Suprapubic skin (tissue), 4 donors: ENCODE results near the gene TYW5. TPM values are rescaled to one million over a fixed set of nuclear protein-coding genes. Genes with fewer than 3 reads are reported as not detected.

Experiments
- DNase-seq, 2 donors: peaks; one replicate each; pipeline ENCODE4 v3.0.0-alpha.2; 2019; ENCODE audit warnings: low spot score in 2 of 2
- H3K27ac ChIP-seq: fragments of 200-600 bp; sonication (generic); one replicate; pipeline ENCODE4 v1.5.1; 2019
- H3K27me3 ChIP-seq: fragments of 200-600 bp; sonication (generic); one replicate; pipeline ENCODE4 v1.5.1; 2019
- H3K36me3 ChIP-seq: fragments of 200-600 bp; sonication (generic); one replicate; pipeline ENCODE4 v1.5.1; 2019
- H3K4me1 ChIP-seq: fragments of 200-600 bp; sonication (generic); one replicate; pipeline ENCODE4 v1.5.1; 2019
- H3K4me3 ChIP-seq: fragments of 200-600 bp; sonication (generic); one replicate; pipeline ENCODE4 v1.5.1; 2019; ENCODE audit warnings: mild to moderate bottlenecking
- H3K9me3 ChIP-seq: fragments of 200-600 bp; sonication (generic); one replicate; pipeline ENCODE4 v1.5.1; 2019
- CTCF ChIP-seq, 2 donors: fragments of 200-600 bp in 1 of 2; fragments of 450-650 bp in 1 of 2; sonication (generic) in 1 of 2; IDR thresholded peaks; one replicate each; pipeline ENCODE4 v1.5.1; 2016 to 2019; ENCODE audit warnings: antibody characterized with exemption in 2 of 2, mild to moderate bottlenecking in 1 of 2, moderate library complexity in 1 of 2
- EP300 ChIP-seq: sonication (generic); formaldehyde crosslinking; IDR thresholded peaks from one replicate; pipeline ENCODE4 v1.6.1; 2017; ENCODE audit warnings: antibody characterized with exemption
- POLR2A ChIP-seq, 2 donors: fragments of 450-650 bp; IDR thresholded peaks; one replicate each; pipeline ENCODE4 v1.6.1; 2017; ENCODE audit warnings: antibody characterized with exemption in 2 of 2, mild to moderate bottlenecking in 2 of 2, moderate library complexity in 2 of 2
- POLR2AphosphoS5 ChIP-seq, 3 donors: sonication (generic); formaldehyde crosslinking; IDR thresholded peaks; one replicate each; pipeline ENCODE4 v1.6.1; 2017; ENCODE audit warnings: antibody characterized with exemption in 3 of 3
- WGBS: methylation state at CpG from one replicate; pipeline ENCODE4 v1.1.5; 2018; 5-methylcytosine and 5-hydroxymethylcytosine counted together
- total RNA-seq, 4 donors: library from RNA; depleted of rRNA; stranded (reverse); fragments of >200 nt; gene quantifications; one replicate each; pipeline ENCODE4 v1.1.0, GENCODE V29; 2016

Gene TYW5
- total RNA-seq, 4 donors from 2014 or later, result 3.9 to 18.0 (median 5.1) TPM

GRCh38 chr2:199951023-199951422 lies 4.3 kb downstream of the TYW5 start:
- H3K9me3 ChIP-seq, result no peaks in the 10 kb centered on the region
- DNase-seq, result no peak

GRCh38 chr2:199950396-199950795 lies 4.9 kb downstream of the TYW5 start:
- Histone ChIP-seq H3K4me1 (peaks cover 15% of the 10 kb centered on the region), H3K27me3 (no peaks in the 10 kb centered on the region), H3K27ac (no peak overlapping the region), H3K36me3 (peaks cover 27% of the 10 kb centered on the region), H3K4me3 (no peak overlapping the region), H3K9me3 (no peaks in the 10 kb centered on the region)
- TF ChIP-seq EP300 (no peak), CTCF (IDR thresholded peaks at IDR 0.05) (no peak), POLR2AphosphoS5 (IDR thresholded peaks at IDR 0.05) (no peak), POLR2A (IDR thresholded peaks at IDR 0.05) (no peak)
- no peak for DNase-seq
- WGBS, result 94% methylated on average over 5 of the region's 5 CpGs

More at GRCh38 chr2:199951023-199951422, 4.3 kb downstream of the TYW5 start:
- H3K36me3 ChIP-seq, result peaks cover 23% of the 10 kb centered on the region
- peaks cover 15% of the 10 kb centered on the region for H3K4me1 ChIP-seq
- no peak overlapping the region for H3K4me3 ChIP-seq
- no peaks in the 10 kb centered on the region for H3K27me3 ChIP-seq
- 60% methylated on average over 1 of the region's 1 CpG for WGBS
- no peak overlapping the region for H3K27ac ChIP-seq
- no peak for TF ChIP-seq EP300
- no peak for TF ChIP-seq CTCF (IDR thresholded peaks at IDR 0.05)
- no peak for TF ChIP-seq POLR2A (IDR thresholded peaks at IDR 0.05)
- no peak for TF ChIP-seq POLR2AphosphoS5 (IDR thresholded peaks at IDR 0.05)

GRCh38 chr2:199946836-199947235 lies 8.5 kb downstream of the TYW5 start:
- Histone ChIP-seq H3K27ac (no peak overlapping the region), H3K27me3 (no peaks in the 10 kb centered on the region), H3K36me3 (peaks cover 36% of the 10 kb centered on the region), H3K4me3 (no peak overlapping the region), H3K4me1 (no peaks in the 10 kb centered on the region), H3K9me3 (no peaks in the 10 kb centered on the region)
- DNase-seq, result no peak
- TF ChIP-seq EP300 (no peak), POLR2AphosphoS5 (IDR thresholded peaks at IDR 0.05) (no peak), CTCF (IDR thresholded peaks at IDR 0.05) (no peak), POLR2A (IDR thresholded peaks at IDR 0.05) (no peak)

- no peaks in the 10 kb centered on the region for H3K27me3 ChIP-seq
- no peaks in the 10 kb centered on the region for H3K4me1 ChIP-seq
- TF ChIP-seq POLR2AphosphoS5 (IDR thresholded peaks at IDR 0.05), result no peak
- no peak for TF ChIP-seq POLR2A (IDR thresholded peaks at IDR 0.05)
- no peak for TF ChIP-seq CTCF (IDR thresholded peaks at IDR 0.05)
- TF ChIP-seq EP300, result no peak
- H3K27ac ChIP-seq, result no peak overlapping the region
- no peak for DNase-seq
- H3K9me3 ChIP-seq, result no peaks in the 10 kb centered on the region
- H3K4me3 ChIP-seq, result no peak overlapping the region
- H3K36me3 ChIP-seq, result peaks cover 36% of the 10 kb centered on the region
- 81% methylated on average over 1 of the region's 1 CpG for WGBS
Observed at GRCh38 chr2:199946196-199946595, 9.1 kb downstream of the TYW5 start.

- Histone ChIP-seq H3K4me1 (no peaks in the 10 kb centered on the region), H3K4me3 (no peak overlapping the region), H3K27me3 (no peaks in the 10 kb centered on the region), H3K36me3 (peaks cover 38% of the 10 kb centered on the region), H3K27ac (no peak overlapping the region), H3K9me3 (no peaks in the 10 kb centered on the region)
- 93% methylated on average over 4 of the region's 4 CpGs for WGBS
- TF ChIP-seq POLR2AphosphoS5 (IDR thresholded peaks at IDR 0.05) (no peak), EP300 (no peak), CTCF (IDR thresholded peaks at IDR 0.05) (no peak), POLR2A (IDR thresholded peaks at IDR 0.05) (no peak)
- no peak for DNase-seq
Observed at GRCh38 chr2:199943373-199943772, 11.9 kb downstream of the TYW5 start.
